ENCODE results near the gene PTMS. TPM values are rescaled to one million over a fixed set of nuclear protein-coding genes. Genes with fewer than 3 reads are reported as not detected.

PTMS gene
- total and polyA plus RNA-seq, 7 donors: 93.2 to 392 (median 198) TPM

DNA sequence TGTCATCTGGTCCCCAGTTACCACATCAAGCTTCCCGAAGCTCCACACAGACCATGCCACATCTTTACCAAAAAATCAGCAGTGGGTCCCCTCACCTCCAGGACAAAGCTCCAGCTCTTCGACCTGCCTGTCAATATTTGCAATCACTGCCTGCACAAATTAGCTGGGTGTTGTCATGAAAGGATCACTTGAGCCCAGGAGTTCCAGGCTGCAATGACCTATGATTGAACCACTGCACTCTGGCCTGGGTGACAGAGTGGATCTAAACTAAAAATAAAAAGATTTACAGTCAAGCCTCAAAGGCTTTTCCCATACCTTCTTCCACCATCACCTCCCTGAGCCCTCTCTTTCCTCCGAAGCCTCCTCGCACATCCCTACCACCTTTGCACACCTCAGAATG, 30.4 kb downstream of the PTMS start:
- H3K9me3 ChIP-seq: no peaks in the 10 kb centered on the region
- H3K27ac ChIP-seq: no peak overlapping the region
- H3K4me1 ChIP-seq: no peaks in the 10 kb centered on the region
- H3K27me3 ChIP-seq: no peaks in the 10 kb centered on the region
- no peaks in the 10 kb centered on the region for H3K36me3 ChIP-seq
- WGBS, 2 donors: 81 to 88% methylated on average over 4 of the region's 4 CpGs
- intact Hi-C loops (cut with DNase I): no loop called here
- no peak for DNase-seq
- no peak overlapping the region for H3K4me3 ChIP-seq
- TF ChIP-seq POLR2AphosphoS5 (IDR thresholded peaks at IDR 0.05): no peak
- TF ChIP-seq, protein P1, sequence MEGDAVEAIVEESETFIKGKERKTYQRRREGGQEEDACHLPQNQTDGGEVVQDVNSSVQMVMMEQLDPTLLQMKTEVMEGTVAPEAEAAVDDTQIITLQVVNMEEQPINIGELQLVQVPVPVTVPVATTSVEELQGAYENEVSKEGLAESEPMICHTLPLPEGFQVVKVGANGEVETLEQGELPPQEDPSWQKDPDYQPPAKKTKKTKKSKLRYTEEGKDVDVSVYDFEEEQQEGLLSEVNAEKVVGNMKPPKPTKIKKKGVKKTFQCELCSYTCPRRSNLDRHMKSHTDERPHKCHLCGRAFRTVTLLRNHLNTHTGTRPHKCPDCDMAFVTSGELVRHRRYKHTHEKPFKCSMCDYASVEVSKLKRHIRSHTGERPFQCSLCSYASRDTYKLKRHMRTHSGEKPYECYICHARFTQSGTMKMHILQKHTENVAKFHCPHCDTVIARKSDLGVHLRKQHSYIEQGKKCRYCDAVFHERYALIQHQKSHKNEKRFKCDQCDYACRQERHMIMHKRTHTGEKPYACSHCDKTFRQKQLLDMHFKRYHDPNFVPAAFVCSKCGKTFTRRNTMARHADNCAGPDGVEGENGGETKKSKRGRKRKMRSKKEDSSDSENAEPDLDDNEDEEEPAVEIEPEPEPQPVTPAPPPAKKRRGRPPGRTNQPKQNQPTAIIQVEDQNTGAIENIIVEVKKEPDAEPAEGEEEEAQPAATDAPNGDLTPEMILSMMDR (IDR thresholded peaks at IDR 0.05): no peak

DNA sequence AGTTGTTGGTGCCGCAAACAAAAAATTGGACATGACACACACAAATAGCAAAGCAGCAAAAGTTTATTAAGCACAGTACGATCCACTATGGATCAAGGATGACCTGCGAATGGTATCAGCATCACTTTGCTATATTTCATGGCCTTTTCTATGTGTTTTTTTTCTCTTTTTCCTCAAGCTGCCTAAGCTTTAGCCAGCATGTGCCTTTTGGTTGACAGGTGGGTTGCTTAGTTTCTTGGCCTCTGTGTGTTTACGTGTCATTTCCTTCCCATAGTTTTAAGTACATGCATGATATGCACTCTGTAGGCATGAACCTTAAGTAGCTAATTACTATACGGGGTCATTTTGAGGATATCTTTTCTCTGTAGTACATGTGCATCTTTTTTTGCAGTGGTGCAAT, 33.0 kb downstream of the PTMS start:
- no peaks in the 10 kb centered on the region for H3K27me3 ChIP-seq
- TF ChIP-seq POLR2A (IDR thresholded peaks at IDR 0.05) (no peak), POLR2AphosphoS5 (IDR thresholded peaks at IDR 0.05) (no peak), EP300 (IDR thresholded peaks at IDR 0.05) (no peak)
- TF ChIP-seq, protein P1 (IDR thresholded peaks at IDR 0.05): no peak
- H3K4me1 ChIP-seq: no peaks in the 10 kb centered on the region
- no peak overlapping the region for H3K4me3 ChIP-seq
- no peak for DNase-seq
- WGBS, 2 donors: 88% methylated on average over 5 of the region's 5 CpGs
- no peaks in the 10 kb centered on the region for H3K36me3 ChIP-seq
- no peaks in the 10 kb centered on the region for H3K9me3 ChIP-seq
- no peak overlapping the region for H3K27ac ChIP-seq
- intact Hi-C loops (cut with DNase I): no loop called here

DNA sequence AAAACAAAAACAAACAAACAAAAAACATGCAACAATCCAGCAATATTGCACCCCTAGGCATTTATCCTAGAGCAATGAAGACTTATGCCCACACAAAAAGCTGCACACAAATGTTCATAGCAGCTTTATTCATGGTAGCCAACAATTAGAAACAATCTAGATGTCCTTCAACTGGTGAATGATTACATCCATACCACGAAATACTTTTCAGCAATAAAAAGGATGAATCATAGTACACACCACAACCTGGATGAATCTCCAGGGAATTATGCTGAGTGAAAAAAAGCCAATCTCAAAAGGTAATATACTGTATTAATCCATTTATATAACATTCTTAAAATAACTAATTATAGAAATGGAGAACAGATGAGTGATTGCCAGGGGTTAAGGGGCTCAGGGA, 41.0 kb downstream of the PTMS start:
- no peaks in the 10 kb centered on the region for H3K4me1 ChIP-seq
- no peak for TF ChIP-seq POLR2A (IDR thresholded peaks at IDR 0.05)
- 9 to 66% methylated on average over 1 of the region's 1 CpG for WGBS, 2 donors

DNA sequence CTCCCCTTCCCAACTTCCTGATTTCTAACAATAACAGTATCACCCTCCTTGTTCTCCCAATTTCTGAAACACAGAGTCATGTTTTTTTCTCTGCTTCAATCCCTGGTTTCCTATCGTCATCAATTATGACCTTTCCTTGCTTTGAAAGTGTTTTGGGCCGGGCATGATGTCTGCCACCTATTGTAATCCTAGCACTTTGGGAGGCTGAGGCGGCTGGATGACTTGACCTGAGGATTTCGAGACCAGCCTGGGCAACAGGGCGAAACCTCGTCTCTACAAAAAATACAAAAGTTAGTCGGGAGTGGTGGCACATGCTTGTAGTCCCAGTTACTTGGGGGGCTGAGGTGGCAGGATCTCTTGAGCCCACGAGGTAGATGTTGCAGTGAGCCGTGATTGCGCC, 42.9 kb downstream of the PTMS start:
- H3K27ac ChIP-seq: no peak overlapping the region
- TF ChIP-seq POLR2AphosphoS5 (IDR thresholded peaks at IDR 0.05): no peak
- TF ChIP-seq EP300 (IDR thresholded peaks at IDR 0.05): no peak
- no peak for TF ChIP-seq POLR2A (IDR thresholded peaks at IDR 0.05)
- TF ChIP-seq, protein P1 (IDR thresholded peaks at IDR 0.05): no peak
- no peak for DNase-seq
- no peaks in the 10 kb centered on the region for H3K9me3 ChIP-seq
- H3K4me3 ChIP-seq: no peak overlapping the region
- WGBS, 2 donors: 85 to 87% methylated on average over 10 of the region's 10 CpGs
- no peaks in the 10 kb centered on the region for H3K4me1 ChIP-seq
- intact Hi-C loops (cut with DNase I): no loop called here
- H3K27me3 ChIP-seq: no peaks in the 10 kb centered on the region
- no peaks in the 10 kb centered on the region for H3K36me3 ChIP-seq

More for the DNA sequence above, 41.0 kb downstream of the PTMS start:
- DNase-seq: no peak
- H3K36me3 ChIP-seq: no peaks in the 10 kb centered on the region
- H3K27ac ChIP-seq: no peak overlapping the region
- no peaks in the 10 kb centered on the region for H3K27me3 ChIP-seq
- H3K4me3 ChIP-seq: no peak overlapping the region
- no peaks in the 10 kb centered on the region for H3K9me3 ChIP-seq
- intact Hi-C loops (cut with DNase I): no loop called here

DNA sequence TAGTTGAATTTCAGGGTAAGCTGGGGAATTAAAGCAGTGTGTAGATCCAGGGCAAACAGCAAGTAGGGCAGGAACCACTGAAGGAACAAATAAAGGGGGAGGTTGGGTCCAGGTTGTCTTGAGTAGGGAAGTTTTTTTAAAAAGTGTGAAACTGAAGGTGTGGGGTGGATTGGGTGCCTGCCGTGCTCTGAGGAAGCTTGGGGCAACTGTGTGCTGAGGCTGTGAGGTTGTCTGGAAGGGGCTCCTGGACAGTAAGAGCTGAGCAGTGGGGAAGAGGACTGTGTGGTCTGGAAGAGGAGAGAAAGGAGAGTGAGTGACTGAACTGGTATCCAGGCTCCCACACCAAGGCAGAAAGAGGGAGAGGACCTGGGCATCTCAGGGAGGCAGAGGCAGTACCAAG, 44.6 kb downstream of the PTMS start:
- TF ChIP-seq EP300 (IDR thresholded peaks at IDR 0.05) (no peak), POLR2AphosphoS5 (IDR thresholded peaks at IDR 0.05) (no peak), POLR2A (IDR thresholded peaks at IDR 0.05) (no peak)
- TF ChIP-seq, protein P1 (IDR thresholded peaks at IDR 0.05): no peak
- intact Hi-C loops (cut with DNase I): no loop called here
- 68 to 77% methylated on average over 1 of the region's 1 CpG for WGBS, 2 donors

More for the DNA sequence above, 44.6 kb downstream of the PTMS start:
- Histone ChIP-seq H3K4me3 (no peak overlapping the region), H3K36me3 (no peaks in the 10 kb centered on the region), H3K9me3 (no peaks in the 10 kb centered on the region), H3K27me3 (no peaks in the 10 kb centered on the region), H3K4me1 (no peaks in the 10 kb centered on the region), H3K27ac (no peak overlapping the region)
- no peak for DNase-seq

Data from sigmoid colon (tissue), 7 donors.